ENCODE data around the gene MBNL2.

MBNL2 gene

DNA sequence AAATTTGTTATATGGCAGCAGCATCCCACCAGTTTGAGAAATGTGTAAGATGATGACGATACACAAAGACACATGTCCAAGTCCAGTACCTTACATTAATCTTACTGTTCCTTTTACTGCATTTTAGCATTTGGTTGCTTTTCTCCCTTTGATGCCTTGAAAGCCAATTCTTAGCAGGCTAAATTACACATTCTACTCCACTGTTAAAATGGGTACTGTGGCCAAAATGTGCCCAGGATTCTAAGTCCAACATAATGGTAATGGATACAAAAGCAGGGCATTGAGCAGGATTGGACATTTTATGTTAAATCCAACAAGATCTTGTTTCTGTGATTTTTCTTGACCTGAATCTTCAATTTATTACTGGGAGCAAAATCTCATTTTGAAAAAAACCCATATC is 159.1 kb downstream of the MBNL2 start:
- Mint-ChIP-seq H3K4me3 (no peak overlapping the region), H3K4me1 (no peaks in the 10 kb centered on the region), H3K27ac (no peak overlapping the region), H3K27me3 (ENCODE audit: low read depth) (no peaks in the 10 kb centered on the region), H3K9me3 (no peaks in the 10 kb centered on the region), H3K36me3 (ENCODE audit: low read depth) (peaks cover 56% of the 10 kb centered on the region)
- TF ChIP-seq, protein P1, sequence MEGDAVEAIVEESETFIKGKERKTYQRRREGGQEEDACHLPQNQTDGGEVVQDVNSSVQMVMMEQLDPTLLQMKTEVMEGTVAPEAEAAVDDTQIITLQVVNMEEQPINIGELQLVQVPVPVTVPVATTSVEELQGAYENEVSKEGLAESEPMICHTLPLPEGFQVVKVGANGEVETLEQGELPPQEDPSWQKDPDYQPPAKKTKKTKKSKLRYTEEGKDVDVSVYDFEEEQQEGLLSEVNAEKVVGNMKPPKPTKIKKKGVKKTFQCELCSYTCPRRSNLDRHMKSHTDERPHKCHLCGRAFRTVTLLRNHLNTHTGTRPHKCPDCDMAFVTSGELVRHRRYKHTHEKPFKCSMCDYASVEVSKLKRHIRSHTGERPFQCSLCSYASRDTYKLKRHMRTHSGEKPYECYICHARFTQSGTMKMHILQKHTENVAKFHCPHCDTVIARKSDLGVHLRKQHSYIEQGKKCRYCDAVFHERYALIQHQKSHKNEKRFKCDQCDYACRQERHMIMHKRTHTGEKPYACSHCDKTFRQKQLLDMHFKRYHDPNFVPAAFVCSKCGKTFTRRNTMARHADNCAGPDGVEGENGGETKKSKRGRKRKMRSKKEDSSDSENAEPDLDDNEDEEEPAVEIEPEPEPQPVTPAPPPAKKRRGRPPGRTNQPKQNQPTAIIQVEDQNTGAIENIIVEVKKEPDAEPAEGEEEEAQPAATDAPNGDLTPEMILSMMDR (IDR thresholded peaks at IDR 0.05; ENCODE audit: unreplicated experiment in 3 of 3): no peak

DNA sequence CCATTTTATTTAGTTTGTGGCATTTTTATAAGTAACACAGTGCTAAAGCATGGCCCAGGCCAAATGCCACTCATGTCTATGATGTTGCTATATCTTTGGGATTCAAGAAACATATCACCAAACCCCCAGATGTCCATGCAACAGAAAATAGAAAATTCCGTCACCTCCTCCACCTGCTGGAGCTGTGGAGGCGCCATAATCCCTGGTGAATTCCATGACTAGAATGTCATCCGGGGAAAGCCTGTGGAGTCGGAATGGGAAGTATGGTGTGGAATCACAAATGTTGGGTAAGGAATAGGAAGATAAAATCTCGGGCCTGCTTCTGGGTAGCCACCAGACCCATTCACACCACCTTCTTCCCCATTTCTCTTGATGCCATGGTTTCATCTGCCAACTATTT is 160.1 kb downstream of the MBNL2 start:
- Mint-ChIP-seq H3K27ac (no peak overlapping the region), H3K36me3 (ENCODE audit: low read depth) (peaks cover 56% of the 10 kb centered on the region), H3K9me3 (no peaks in the 10 kb centered on the region), H3K4me3 (no peak overlapping the region), H3K27me3 (ENCODE audit: low read depth) (no peaks in the 10 kb centered on the region), H3K4me1 (no peaks in the 10 kb centered on the region)
- TF ChIP-seq, protein P1 (IDR thresholded peaks at IDR 0.05; ENCODE audit: unreplicated experiment in 3 of 3): no peak

DNA sequence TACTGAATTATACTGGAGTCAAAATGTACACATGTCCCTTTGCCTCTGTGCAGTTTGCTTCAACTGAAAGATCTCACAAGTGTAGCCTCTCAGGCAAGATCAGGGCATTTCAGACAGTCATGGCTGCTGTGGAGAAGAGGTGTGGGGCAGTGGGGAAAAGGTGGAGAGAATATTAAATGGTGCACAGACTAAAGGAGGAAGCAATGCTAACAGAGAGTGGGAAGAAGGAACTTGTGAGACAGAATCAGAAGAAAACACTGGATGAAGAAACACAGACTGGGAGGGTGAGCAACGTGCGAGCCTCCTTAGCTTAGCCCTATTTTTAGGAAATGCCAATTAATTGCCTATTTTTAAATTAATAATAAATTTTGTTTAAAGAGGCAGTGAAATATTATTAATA is 162.2 kb downstream of the MBNL2 start:
- TF ChIP-seq, protein P1 (IDR thresholded peaks at IDR 0.05; ENCODE audit: unreplicated experiment in 3 of 3): no peak
- no peak overlapping the region for H3K4me3 Mint-ChIP-seq
- H3K27ac Mint-ChIP-seq: no peak overlapping the region
- H3K27me3 Mint-ChIP-seq (ENCODE audit: low read depth): no peaks in the 10 kb centered on the region
- H3K36me3 Mint-ChIP-seq (ENCODE audit: low read depth): peaks cover 56% of the 10 kb centered on the region
- H3K4me1 Mint-ChIP-seq: no peaks in the 10 kb centered on the region
- no peaks in the 10 kb centered on the region for H3K9me3 Mint-ChIP-seq

DNA sequence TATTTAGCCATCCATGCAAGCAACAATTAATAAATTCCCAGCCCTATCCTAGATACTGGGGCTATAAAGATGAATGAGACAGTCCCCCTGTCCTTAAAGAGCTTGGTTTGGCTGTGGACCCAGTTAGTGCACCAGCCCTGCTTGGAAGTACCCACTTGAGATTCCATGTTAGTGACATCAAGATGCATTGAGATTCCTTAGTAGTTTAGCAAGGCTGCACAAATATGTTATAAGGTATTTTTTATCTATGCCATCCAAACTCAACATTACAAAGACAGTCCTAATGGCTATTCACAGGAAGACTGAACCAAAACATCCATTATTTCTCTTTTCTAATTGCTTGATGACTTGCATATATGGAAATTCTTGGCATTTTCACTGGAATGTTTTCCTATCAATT is 163.0 kb downstream of the MBNL2 start:
- TF ChIP-seq, protein P1 (IDR thresholded peaks at IDR 0.05; ENCODE audit: unreplicated experiment in 3 of 3): no peak
- H3K9me3 Mint-ChIP-seq: no peaks in the 10 kb centered on the region
- H3K27ac Mint-ChIP-seq: no peak overlapping the region
- H3K4me1 Mint-ChIP-seq: no peaks in the 10 kb centered on the region
- no peaks in the 10 kb centered on the region for H3K27me3 Mint-ChIP-seq (ENCODE audit: low read depth)
- H3K4me3 Mint-ChIP-seq: no peak overlapping the region
- H3K36me3 Mint-ChIP-seq (ENCODE audit: low read depth): peaks cover 54% of the 10 kb centered on the region

DNA sequence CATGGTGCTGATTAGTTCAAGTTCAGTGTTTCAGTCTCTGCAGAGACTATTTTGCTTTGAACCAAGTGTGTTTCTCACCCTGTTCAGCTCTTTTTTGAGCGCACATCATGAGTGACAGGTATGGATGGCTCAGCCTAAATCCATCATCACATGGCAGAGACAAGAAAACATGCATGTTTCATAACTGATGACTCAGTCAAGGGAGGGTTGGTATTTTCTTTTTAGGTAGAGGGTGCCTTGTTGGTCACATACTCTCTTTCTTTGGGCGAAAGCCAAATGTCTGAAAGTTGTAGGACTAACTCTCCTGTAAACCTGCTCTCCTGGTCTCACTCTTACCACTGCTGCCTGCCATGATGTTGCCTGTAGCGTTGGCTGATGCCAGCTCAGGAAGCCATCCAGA is 163.7 kb downstream of the MBNL2 start:
- no peak overlapping the region for H3K4me3 Mint-ChIP-seq
- no peaks in the 10 kb centered on the region for H3K4me1 Mint-ChIP-seq
- TF ChIP-seq, protein P1 (IDR thresholded peaks at IDR 0.05; ENCODE audit: unreplicated experiment in 3 of 3): no peak
- H3K9me3 Mint-ChIP-seq: no peaks in the 10 kb centered on the region
- H3K27me3 Mint-ChIP-seq (ENCODE audit: low read depth): no peaks in the 10 kb centered on the region
- H3K27ac Mint-ChIP-seq: no peak overlapping the region
- H3K36me3 Mint-ChIP-seq (ENCODE audit: low read depth): peaks cover 50% of the 10 kb centered on the region

DNA sequence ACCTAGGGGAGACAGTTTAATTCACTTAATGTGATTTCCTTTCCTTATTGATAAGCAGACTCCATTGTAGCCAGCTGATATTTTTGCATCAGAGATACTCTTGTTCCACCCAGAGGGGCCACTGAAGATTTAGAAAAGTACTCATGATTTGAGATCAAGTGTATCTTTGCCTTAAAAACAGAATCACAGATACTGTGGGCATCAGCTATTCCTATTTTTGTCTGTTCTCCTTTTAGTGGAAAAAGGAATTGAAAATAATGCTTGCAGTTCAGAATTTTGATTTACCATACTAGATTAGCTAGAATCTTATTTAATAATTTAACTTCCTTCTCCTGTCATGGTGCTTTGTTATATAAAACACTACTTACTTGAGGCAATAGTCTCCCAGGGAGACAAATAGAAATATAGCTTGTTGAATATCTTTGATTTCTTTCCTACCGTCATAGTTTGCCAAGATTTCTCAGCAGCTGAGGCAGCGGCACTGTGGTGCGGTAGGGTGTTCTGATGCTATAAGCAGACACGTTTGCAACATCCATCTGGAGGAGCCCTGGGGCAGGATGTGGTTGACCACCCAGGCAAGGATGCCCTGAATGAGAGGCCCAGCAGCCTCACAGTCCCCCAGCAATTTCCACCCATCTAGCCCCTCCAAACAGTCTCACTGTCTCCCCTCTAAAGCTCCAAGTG is 164.8 kb downstream of the MBNL2 start:
- TF ChIP-seq, protein P1 (IDR thresholded peaks at IDR 0.05; ENCODE audit: unreplicated experiment in 3 of 3): no peak
- H3K4me1 Mint-ChIP-seq: peaks cover 5% of the 10 kb centered on the region

More for the DNA sequence above, 164.8 kb downstream of the MBNL2 start:
- Mint-ChIP-seq H3K27ac (no peak overlapping the region), H3K9me3 (no peaks in the 10 kb centered on the region), H3K36me3 (ENCODE audit: low read depth) (peaks cover 49% of the 10 kb centered on the region), H3K27me3 (ENCODE audit: low read depth) (no peaks in the 10 kb centered on the region), H3K4me3 (no peak overlapping the region)

Data from nephron (organoid).